Stomach (tissue), 4 donors: ENCODE measurements around the gene FBXO11.

ENCODE experiments used
- CTCF ChIP-seq, 7 experiments: fragments of 450-650 bp in 4 of 7; fragments of 200-600 bp in 3 of 7; sonication (generic) in 3 of 7; IDR thresholded peaks; one replicate each; pipeline ENCODE4 v1.5.1; 2016 to 2019; ENCODE audit warnings: antibody characterized with exemption in 7 of 7, control low read depth in 2 of 7, mild to moderate bottlenecking in 1 of 7
- EP300 ChIP-seq: sonication (generic); formaldehyde crosslinking; IDR thresholded peaks from one replicate; pipeline ENCODE4 v1.6.1; 2017; ENCODE audit warnings: antibody characterized with exemption

- TF ChIP-seq CTCF (IDR thresholded peaks at IDR 0.05) = peak in 1 of 7 experiments; percentile 11
- TF ChIP-seq EP300 = no peak
Observed at GRCh38 chr2:47782671-47783485, 123.4 kb downstream of the FBXO11 start, which contains the start of gene MSH6.
